Caki2 (cell line): ENCODE results near the gene NLRP3. TPM values are rescaled to one million over a fixed set of nuclear protein-coding genes. Genes with fewer than 3 reads are reported as not detected.
"Not testable (repeated sequence)": the region's sequence is repeated elsewhere in the genome, so short reads cannot be mapped to it uniquely, and the experiment has no call there.

Experiments
- DNase-seq: peaks from one replicate; pipeline ENCODE4 v3.0.0-alpha.2; 2015; ENCODE audit warnings: low read depth
- in situ Hi-C: cut with HindIII; loops from 2 replicates; pipeline ENCODE4 v1.10.0; 2016; ENCODE audit warnings: low sequenced_read_pairs, low pct_unique_long_range_greater_than_20kb, mixed read lengths
- total RNA-seq: library from RNA; depleted of rRNA; stranded (reverse); fragments of >200 nt; shearing (Covaris generic); gene quantifications from 2 replicates; pipeline ENCODE4 v1.2.3, GENCODE V29; 2014; ENCODE audit warnings: low replicate concordance

Gene NLRP3
- total RNA-seq, 1 experiment from 2014 or later, result not detected

GRCh38 chr1:247387096-247387495 lies 28.9 kb upstream of the NLRP3 start:
- DNase-seq, result no peak
- in situ Hi-C loops, result no loop called here

GRCh38 chr1:247387565-247387964 lies 28.4 kb upstream of the NLRP3 start:
- in situ Hi-C loops, result no loop called here
- DNase-seq, result no peak

DNA sequence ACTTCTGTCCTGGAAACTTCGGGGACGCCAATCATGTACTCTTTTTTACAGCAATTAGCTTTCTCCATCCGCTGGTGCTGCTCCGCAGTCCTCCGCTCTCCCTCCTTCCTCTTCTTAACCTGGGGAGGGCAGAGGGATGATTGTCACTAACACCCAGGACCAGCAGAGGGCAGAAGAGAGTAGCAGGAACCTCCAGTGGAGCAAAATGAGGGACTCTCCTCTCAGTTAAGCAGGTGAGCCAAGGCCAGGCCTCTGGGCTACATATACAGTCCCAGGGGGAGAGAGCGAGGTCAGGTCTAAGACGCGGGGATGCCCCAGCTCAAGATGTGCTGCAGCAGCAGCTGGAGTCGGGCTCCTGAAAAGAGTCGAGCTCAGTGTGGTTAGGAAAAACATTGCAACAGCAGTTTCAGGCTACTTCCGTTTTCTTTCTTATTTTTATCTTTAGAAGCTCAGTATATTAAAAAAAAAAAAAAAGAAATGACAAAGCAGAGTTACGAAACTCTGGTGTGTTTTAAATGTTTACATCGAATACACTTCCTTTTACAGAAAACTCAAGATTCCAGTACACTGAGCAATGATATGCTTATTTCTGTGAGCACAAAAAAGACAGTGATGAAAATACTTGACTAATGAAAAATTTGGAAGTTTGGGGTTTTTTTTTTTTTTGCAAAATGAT lies 25.7 kb upstream of the NLRP3 start:
- peak; percentile 43 for DNase-seq
- in situ Hi-C loops, result no loop called here

- no peak for DNase-seq
- in situ Hi-C loops, result no loop called here
Measured at GRCh38 chr1:247390996-247391395, 25.0 kb upstream of the NLRP3 start.

DNA sequence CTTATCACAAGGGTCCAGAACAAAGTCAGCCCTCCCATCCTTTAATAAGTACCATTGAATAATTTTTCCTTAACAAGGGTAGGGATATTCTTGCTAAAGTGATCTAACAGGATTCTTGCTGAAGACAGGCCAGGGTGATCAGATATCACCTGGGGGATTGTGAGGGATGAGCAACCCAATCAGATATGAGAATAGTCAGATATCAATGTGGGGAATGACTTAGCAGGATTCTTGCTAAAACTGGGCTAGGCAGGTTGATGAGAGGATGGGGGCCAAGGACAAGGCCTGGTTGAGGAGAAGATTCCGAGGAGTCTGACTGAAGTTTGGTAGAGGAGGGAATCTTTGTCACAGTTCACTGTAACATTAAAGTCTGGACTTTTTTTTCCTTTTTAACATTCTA lies 23.9 kb upstream of the NLRP3 start:
- in situ Hi-C loops, result no loop called here
- no peak for DNase-seq

DNA sequence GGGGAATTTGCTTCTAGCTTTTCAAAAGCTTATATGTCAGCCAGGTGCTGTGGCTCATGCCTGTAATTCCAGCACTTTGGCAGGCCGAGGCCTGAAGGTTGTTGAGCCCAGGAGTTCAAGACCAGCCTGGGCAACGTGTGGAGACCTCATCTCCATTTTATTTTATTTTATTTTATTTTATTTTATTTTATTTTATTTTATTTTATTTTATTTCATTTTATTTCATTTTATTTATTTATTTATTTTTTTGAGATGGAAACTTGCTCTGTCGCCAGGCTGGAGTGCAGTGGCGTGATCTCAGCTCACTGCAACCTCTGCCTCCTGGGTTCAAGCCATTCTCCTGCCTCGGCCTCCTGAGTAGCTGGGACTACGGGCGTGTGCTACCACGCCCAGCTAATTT lies 20.9 kb upstream of the NLRP3 start:
- in situ Hi-C loops, DNase-seq: not testable (repeated sequence)

DNA sequence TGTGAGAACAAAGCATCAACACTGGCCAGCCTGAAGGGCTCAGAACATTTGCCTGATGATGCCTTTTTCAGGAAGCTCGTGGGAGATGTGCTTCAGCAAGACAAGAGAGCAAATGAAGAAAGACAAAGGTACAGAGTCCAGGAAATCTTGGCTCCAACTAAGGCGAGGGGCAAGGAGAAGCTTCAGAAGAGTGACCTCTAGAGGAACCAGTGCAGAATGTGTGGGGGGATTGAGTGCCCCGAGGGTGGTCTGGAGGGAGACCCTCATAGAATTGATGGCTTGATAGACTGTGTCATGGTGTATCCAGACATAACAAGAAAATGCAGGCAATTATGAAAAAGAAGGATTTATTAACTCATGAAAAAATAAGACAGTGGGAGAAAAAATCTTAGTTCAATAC lies 15.3 kb upstream of the NLRP3 start:
- in situ Hi-C loops, result no loop called here

GRCh38 chr1:247401310-247402119 lies 14.5 kb upstream of the NLRP3 start:
- in situ Hi-C loops, result no loop called here
- no peak for DNase-seq

More for the DNA sequence above, 15.3 kb upstream of the NLRP3 start:
- no peak for DNase-seq

DNA sequence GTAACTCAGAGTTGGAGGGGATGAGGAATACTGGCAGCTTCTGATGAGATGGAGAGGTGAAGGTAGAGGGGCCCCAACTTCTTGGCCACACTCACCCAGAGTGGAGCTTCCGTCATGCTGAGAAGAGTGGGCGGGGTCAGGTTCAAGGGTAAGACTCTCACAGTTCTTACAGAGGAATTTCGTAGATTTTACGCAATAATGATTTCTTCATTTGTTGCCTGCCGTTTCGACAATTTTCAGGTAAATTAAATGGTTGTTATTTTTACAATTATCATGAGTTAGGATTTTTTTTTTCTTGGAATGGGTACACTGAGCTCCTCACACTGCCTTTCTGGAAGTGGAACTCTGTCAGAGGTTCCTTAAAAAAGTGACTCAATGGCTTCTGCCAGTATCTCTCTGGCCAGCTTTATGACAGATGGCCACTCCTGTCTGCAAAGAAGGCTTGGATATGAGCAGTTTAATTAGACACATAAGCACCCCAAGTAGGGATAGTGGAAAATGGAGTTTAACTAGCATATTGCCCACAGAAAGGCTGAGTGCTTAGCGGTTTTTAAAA lies 13.8 kb upstream of the NLRP3 start:
- in situ Hi-C loops, result no loop called here
- DNase-seq, result no peak

GRCh38 chr1:247406014-247406656 lies 9.8 kb upstream of the NLRP3 start:
- no peak for DNase-seq
- in situ Hi-C loops, result no loop called here

DNA sequence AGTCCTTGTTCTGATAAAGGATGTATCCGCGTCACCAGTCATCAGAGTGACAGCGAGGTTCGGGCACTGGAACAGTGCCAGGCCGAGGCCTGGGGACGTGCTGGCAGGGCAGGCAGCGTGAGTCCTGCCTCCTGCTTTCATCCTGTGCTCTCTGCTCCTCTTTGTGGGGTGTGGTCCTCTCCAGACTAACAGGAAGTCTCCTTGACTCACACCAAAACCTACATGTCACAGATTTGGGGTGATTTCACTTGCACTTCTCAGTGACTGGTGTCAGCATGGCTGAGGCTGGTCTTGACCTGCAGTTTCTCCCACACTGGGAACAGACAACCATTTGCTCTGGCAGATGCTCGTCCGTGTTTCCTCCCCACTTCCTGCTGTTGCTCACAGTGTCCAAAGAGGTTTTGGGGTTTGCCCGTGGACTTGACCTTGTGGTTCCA lies 8.8 kb upstream of the NLRP3 start:
- DNase-seq, result no peak

DNA sequence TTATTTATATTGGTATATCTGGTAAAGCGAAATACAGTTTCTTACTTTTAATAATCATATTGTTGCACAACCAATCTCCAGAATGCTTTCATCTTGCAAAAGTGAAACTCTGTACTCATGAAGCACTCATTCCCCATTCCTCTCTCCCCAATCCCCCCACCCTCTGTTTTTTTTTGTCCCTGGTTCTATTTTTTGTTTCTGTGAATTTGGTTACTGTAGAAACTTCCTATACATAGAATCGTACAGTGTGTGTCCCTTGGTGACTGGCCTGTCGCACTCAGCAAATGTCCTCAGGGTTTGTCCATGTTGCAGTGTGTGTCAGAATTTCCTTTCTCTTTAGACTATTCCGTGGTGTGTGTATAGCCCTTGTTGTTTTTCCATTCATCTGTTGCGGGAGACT lies 7.9 kb upstream of the NLRP3 start:
- no peak for DNase-seq
- in situ Hi-C loops, result no loop called here

More for the DNA sequence above, 8.8 kb upstream of the NLRP3 start:
- in situ Hi-C loops, result no loop called here

- DNase-seq, result no peak
- in situ Hi-C loops, result no loop called here
Measured at GRCh38 chr1:247409869-247410544, 6.0 kb upstream of the NLRP3 start.

DNA sequence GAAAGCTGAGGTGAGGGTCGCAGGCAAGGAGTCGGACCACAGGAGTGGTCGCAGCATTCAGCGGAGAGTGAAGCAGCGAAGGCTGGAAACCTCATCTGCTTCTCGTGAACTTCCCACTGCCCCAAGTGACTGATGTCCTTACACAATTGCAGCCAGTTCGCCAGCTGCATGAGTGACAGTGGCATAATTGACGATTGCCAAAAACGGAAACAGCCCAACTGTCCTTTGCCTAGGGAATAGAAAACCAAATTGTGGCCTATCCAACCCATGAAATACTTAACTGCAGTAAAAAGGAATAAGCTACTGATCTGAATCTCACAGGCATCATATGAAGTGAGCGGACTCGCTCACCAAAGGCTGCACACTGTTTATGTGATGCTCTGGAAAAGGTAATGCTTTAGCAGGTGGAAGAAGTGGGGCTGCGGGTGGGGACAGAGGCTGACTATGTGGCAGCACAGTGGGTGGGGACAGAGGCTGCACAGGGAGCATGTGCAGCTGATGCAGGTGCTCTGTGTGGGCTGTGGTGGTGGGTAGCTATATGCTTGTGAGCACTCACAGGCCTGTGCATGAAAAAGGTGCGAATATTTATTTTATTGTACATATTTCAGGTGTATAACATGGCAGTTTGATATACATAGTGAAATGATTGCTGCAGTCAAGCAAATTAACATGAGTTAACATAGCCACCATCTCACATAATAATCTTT lies 4.2 kb upstream of the NLRP3 start:
- DNase-seq, result no peak
- in situ Hi-C loops, result no loop called here

GRCh38 chr1:247417831-247418230 lies 1.9 kb downstream of the NLRP3 start:
- no peak for DNase-seq
- in situ Hi-C loops, result no loop called here

GRCh38 chr1:247419336-247419735 lies 3.4 kb downstream of the NLRP3 start:
- DNase-seq, result no peak
- in situ Hi-C loops, result no loop called here

DNA sequence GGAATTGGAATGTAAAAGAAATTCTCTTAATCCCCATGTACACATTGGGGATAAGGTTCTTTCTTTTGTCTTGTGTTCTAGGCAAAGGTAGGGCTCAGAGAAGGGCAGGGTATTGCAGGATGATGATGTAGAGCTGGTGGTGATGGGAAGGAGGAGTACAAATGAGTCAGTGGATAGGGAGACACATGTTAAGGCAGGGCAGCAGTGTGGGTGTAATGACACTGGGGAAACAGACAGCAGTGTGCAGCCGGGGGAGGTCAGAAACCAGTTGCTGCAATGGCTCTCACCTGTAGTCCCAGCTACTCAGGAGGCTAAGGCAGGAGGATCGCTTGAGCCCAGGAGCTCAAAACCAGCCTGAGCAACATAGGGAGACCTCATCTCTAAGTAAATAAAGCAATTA lies 5.1 kb downstream of the NLRP3 start:
- no peak for DNase-seq
- in situ Hi-C loops, result no loop called here

DNA sequence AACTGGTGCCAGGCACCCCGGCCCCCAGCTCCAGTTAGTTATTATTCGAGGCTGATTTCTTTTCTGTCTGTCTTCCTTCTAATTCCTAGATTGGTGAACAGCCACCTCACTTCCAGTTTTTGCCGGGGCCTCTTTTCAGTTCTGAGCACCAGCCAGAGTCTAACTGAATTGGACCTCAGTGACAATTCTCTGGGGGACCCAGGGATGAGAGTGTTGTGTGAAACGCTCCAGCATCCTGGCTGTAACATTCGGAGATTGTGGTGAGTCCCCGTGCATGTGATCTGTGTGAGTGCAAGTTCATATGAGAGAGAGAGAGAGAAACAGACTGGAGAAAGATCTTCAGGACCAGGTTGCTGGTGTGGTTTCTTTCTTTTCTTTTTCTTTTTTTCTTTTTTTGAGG lies 13.5 kb downstream of the NLRP3 start:
- DNase-seq, result no peak
- in situ Hi-C loops, result no loop called here
